Activated CD8-positive, alpha-beta memory T cell treated with anti-CD3 and anti-CD28 coated beads for 24 hours (primary cell): ENCODE data around the gene MAU2.
"Not testable (repeated sequence)": the region's sequence is repeated elsewhere in the genome, so short reads cannot be mapped to it uniquely, and the experiment has no call there.

Experiments
- DNase-seq: peaks from one replicate; pipeline ENCODE4 v3.0.0-alpha.2; 2020

MAU2 gene

DNA sequence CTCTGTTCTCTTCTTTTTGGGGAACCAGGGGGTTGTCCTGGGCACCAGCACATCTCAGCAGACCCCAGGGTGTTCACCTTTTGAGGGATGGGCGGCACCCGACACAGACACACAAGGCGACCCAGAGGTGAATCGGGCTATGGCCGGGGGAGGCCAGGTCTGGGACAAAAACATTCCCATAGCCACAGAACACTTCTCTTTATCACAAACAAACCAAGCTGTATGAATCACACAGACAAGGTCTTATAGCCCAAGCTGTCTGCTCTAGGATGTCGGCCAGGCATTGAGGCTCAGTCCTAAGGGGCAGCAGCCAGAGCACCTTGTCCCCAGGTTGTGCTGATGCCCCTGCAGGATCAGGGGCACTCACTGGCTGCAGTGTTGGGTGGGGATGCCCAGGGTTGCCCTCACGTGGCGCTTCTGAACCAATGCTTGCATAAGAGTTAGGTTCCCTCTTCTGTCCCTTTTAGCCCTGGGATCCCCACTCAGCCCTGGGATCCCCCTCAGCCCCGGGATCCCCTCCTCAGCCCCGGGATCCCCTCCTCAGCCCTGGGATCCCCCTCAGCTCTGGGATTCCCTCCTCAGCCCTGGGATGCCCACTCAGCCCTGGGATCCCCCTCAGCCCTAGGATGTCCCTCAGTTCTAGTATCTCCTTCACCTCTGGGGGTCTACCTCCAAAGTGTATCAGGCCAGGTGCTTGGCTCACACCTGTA is 26.9 kb downstream of the MAU2 start:
- DNase-seq, result no peak

DNA sequence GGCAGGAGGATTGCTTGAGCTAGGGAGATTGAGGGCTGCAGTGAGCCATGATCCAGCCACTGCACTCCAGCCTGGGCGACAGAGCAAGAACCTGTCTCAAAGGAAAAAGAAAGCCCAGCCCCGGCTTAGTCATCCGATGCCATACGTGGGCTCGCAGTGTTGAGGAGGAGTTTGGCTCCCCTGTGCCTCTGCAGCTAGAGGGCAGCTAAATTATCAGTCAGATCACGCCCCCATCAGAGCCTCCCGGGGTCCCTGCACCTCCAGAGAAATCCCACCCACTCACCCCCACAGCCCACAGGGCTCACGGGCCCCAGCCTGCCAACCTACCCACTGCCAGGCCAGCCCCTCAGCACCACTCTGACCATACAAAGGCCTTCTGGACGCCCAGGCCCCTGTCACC is 27.6 kb downstream of the MAU2 start:
- DNase-seq, result no peak

DNA sequence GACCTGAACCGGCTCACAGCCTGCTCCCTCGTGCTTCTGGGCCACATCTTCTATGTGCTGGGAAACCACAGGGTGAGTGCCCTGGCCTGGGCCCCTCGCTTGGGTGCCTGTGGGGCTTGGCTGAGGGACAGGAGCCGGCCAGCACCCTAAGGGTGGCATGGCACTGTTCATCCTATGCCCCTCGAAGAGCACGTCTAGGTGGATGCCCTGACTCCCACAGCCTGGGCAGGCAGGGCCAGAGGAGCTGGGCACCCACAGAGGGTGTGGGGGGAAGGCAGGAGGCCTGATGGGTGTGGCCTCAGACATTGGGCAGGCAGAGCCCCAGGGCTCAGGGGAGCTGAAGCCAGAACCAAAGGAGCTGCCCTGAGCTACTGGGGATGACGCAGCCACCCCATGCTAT is 28.7 kb downstream of the MAU2 start:
- no peak for DNase-seq

DNA sequence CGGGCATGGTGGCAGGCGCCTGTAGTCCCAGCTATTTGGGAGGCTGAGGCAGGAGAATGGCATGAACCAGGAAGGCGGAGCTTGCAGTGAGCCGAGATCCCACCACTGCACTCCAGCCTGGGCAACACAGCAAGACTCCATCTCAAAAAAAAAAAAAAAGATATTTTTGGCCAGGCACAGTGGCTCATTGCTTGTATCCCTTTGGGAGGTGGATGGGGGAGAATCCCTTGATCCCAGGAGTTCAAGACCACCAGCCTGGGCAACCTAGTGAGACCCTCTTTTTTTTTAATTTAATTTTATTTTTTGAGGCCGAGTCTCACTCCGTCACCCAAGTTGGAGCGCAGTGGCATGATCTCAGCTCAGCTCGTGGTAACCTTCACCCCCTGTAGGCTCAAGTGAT is 30.1 kb downstream of the MAU2 start:
- DNase-seq, result not testable (repeated sequence)

DNA sequence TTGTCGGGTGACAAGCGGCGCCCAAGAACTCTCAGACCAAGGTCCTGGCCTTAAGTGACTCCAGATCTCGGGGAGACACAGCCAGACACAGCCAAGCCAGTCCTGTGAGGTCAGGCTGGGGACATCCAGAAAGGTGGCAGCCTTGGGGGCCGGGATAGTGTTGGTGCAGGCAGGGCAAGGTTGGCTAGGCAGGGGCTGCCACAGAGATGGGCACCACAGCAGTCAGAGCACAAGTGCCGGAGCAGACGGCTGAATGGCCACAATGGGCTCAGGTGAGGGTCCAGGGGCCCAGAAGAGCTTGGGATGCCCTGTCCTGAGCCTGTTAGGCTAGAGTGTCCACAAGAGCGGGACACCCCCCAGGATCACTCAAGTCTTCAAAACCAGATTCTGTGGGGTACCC is 32.2 kb downstream of the MAU2 start:
- DNase-seq, result no peak

DNA sequence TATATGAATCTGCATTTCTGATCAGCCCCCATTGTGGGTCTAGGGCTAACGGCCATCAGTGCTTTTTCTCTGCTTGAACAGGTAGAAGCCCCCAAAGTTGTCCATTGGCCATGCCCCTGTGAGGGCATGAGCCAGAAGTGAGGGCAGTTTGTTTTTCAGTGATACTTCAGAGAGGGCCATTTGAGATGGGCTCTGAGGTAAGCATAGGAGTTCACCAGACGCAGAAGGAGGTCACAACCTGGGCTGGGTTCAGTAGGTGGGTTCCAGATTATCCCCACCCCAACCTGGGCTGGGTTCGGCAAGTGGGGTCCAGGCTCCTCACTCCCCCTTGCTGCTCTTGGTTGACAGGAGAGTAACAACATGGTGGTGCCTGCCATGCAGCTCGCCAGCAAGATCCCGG is 33.4 kb downstream of the MAU2 start:
- DNase-seq, result no peak

- DNase-seq, result no peak
Observed at GRCh38 chr19:19354932-19355331, 34.3 kb downstream of the MAU2 start.

GRCh38 chr19:19355606-19356139 is 35.0 kb downstream of the MAU2 start:
- DNase-seq, result no peak

GRCh38 chr19:19356500-19356899 is 35.9 kb downstream of the MAU2 start:
- no peak for DNase-seq

DNA sequence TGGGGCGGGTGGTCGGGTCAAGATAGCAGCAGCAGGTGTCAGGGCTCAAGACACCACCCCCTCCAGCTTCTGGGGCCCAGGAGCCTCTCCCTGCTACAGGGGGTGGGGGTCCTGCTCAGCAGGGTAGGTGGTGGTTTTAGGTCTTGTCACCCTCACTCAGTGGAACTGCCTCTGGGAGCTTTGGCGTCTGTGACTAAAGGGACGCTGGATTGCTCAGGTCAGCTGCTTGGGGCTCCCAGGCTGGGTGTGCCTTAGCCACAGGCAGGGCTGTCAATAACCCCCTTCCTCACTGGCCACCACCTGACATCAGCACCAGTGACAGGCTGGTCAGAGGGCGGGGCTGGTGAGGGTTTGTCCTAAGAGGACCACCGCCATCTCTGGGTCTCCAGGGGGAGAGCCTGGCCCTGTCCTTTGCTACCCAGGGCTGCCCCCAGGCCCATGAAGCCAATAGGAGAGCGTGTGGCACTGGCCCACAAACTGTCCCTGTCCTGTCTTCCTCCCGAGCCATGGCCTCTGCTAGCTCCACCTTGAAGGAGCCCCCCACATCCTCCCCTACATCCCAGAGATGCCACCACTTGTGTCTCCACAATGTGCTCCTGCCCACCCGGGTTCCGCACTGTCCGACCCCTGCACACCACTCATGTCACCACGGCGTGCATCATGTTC is 36.4 kb downstream of the MAU2 start:
- no peak for DNase-seq

DNA sequence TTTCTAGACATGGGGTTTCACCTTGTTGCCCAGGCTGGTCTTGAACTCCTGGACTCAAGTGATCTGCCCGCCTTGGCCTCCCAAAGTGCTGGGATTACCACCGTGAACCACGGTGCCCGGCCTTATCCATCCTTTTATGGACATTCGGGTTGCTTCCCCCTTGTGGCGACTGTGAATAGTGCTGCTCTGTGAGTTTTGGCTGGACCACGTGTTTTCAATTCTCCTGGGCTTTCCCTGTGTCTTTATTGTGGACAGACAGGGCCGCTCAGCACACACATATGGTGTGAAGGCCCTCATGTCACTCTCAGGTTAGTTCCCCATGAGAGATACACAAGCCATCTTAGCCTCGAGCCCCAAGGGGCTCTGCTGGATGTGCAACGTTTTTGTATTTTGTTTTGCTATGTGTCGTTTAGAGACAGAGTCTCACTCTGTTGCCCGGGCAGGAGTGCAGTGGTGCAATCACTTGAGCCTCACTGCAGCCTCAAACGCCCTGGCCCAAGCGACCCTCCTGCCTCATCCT is 40.5 kb downstream of the MAU2 start:
- DNase-seq, result peak; percentile 89

GRCh38 chr19:19362075-19362474 is 41.4 kb downstream of the MAU2 start:
- DNase-seq, result no peak

DNA sequence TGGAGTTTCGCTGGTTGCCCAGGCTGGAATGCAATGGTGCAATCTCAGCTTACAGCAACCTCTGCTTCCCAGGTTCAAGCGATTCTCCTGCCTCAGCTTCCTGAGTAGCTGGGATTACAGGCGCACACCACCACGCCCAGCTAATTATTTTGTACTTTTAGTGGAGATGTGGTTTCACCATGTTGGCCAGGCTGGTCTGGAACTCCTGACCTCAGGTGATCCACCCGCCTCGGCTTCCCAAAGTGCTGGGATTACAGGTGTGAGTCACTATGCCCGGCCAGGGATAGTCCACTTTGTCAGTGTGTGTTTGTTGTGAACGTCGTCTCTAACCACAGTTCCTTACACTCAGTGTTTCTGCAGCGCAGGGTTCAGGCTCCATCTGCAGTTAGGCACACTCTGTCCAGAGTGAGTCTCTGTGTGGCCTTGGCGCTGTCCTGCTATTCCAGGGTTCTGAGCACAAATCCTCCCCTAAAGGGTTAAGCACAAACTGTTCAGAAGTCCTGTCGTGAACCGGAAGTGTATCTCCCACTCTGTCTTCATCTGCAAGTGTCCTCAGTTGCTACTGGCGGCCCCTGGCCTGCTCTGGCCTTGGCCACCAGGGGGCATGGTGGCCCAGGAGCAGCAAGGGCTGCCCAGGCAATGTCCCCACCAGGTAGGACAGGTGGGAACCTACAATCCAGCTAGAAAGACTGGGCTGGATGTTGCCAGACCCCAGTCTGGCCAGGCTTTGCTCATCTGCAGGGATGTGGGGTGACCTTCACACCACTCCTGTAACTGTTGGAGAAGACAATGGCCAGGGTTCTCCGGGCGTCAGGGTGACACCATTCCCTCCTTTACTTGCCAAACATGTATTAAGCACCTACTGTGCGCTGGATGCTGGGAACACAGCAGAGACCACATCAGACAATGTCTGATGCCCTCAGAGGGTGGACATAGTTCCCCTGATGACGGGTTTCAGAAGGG is 46.1 kb downstream of the MAU2 start:
- peak; percentile 88 for DNase-seq

DNA sequence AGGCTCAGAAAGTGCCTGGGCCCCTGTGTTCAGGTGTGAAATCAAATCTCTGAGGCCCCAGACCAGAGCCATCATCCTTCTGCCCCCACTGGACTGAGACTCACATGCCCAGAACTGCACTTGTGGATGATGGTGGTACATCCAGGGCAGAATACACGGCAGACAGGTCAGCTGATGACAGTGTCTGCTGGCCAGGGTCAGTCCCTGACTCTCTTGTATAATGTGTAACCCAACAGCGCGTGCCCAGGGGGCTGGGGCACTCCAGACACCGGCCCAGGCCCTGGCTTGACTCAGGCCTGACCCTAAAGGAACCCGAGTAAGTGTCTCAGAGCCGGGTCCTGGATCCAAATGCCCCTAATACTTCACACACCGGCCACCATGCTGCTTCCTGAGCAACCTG is 47.5 kb downstream of the MAU2 start:
- DNase-seq, result no peak

DNA sequence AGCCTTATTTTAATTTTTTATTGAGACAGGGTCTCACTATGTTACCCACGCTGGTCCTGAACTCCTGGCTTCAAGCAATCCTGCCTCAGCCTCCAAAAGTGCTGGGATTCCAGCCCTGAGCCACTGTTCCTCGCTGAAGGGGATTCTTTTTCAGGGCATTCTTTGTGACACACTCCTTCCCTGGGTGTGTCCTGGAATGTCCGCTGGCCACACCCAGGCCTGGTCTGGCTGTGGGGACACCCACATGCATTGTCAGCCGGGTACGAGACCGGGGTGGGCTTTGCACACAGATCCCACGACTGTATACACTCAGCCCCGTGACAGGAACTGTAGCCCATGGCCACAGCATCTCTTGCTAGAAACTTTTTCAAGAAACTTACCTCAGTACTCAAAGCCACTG is 50.4 kb downstream of the MAU2 start:
- DNase-seq, result no peak

GRCh38 chr19:19372656-19373416 is 52.2 kb downstream of the MAU2 start:
- peak; percentile 67 for DNase-seq

DNA sequence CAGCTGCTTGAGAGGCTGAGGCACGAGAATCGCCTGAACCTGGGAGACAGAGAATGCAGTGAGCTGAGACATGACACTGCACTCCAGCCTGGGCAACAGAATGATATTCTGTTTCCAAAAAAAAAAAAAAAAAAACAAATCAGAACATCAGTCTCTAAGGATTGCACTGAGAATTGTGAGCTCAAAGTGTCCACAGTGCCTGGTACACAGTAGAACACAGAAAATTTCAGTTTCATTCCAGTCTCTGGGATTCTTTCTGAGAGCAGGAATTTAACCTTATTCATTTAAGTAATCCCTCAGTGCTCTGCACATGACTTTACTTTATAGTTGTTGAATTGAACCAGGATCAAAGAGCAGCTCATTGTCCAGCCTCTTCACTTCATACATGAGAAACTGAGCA is 58.9 kb downstream of the MAU2 start:
- no peak for DNase-seq

DNA sequence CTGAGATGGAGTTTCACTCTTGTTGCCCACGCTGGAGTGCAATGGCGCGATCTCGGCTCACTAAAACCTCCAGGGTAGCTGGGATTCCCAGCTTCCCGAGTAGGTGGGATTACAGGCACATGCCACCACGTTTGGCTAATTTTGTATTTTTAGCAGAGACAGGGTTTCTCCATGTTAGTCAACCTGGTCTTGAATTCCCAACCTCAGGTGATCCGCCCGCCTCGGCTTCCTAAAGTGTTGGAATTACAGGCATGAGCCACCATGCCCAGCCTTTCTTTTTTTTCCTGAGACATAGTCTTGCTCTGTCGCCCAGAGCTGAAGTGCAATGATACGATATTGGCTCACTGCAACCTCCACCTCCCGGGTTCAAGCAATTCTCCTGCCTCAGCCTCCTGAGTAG is 59.7 kb downstream of the MAU2 start:
- not testable (repeated sequence) for DNase-seq

- DNase-seq, result no peak
Observed at GRCh38 chr19:19381007-19381926, 60.6 kb downstream of the MAU2 start.

DNA sequence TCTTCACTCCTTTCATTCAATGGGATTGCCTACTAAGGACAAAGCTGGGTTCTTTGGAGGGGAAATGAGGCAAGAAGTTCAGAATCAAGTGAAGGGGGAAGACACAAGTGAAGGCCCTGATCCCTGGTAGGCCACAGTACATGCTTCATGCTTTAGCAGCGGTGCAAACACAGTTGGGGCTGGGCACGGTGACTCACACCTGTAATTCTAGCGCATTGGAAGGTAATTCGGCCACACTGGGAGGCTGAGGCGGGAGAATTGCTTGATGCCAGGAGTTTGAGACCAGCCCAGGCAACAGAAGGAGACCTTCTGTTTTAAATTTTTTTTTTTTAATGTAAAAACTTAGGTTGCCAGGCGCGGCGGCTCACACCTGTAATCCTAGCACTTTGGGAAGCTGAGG is 61.5 kb downstream of the MAU2 start:
- DNase-seq, result no peak

GRCh38 chr19:19384486-19384885 is 63.9 kb downstream of the MAU2 start:
- DNase-seq, result no peak
